Mesenchymal stem cell (in vitro differentiated cells and primary cell): ENCODE data around the gene BICRAL.
"Not testable (repeated sequence)": the region's sequence is repeated elsewhere in the genome, so short reads cannot be mapped to it uniquely, and the experiment has no call there.

Experiments
- DNase-seq: peaks from one replicate; pipeline ENCODE4 v3.0.0-alpha.2; 2013
- H2AFZ ChIP-seq: one replicate; pipeline ENCODE4 v1.6.1; 2013; ENCODE audit warnings: low read depth, mild to moderate bottlenecking, control low read depth, inconsistent platforms, low read length, moderate library complexity
- H2AK5ac ChIP-seq: 2 replicates; pipeline ENCODE4 v1.6.1; 2013; ENCODE audit warnings: low read length, moderate library complexity, mild to moderate bottlenecking, inconsistent platforms; ENCODE audit not compliant: severe bottlenecking
- H2BK120ac ChIP-seq: one replicate; pipeline ENCODE4 v1.6.1; 2013; ENCODE audit warnings: low read depth, mild to moderate bottlenecking, inconsistent platforms, low read length, moderate library complexity
- H2BK12ac ChIP-seq, 2 experiments: one replicate each; pipeline ENCODE4 v1.6.1; 2013; ENCODE audit warnings: inconsistent platforms in 2 of 2, low read length in 2 of 2, mild to moderate bottlenecking in 2 of 2, moderate library complexity in 2 of 2, control low read depth in 1 of 2
- H2BK15ac ChIP-seq: one replicate; pipeline ENCODE4 v1.6.1; 2013; ENCODE audit warnings: mild to moderate bottlenecking, low read depth, inconsistent platforms; ENCODE audit not compliant: poor library complexity, severe bottlenecking
- H2BK5ac ChIP-seq: 2 replicates; pipeline ENCODE4 v1.6.1; 2013; ENCODE audit warnings: low read depth, mild to moderate bottlenecking, low read length, control low read depth, inconsistent platforms; ENCODE audit not compliant: poor library complexity, severe bottlenecking
- H3K14ac ChIP-seq, 2 experiments: one replicate each; pipeline ENCODE4 v1.6.1; 2013; ENCODE audit warnings: inconsistent platforms in 2 of 2, low read length in 2 of 2, control low read depth in 1 of 2, mild to moderate bottlenecking in 1 of 2, moderate library complexity in 1 of 2
- H3K18ac ChIP-seq, 2 experiments: one replicate each; pipeline ENCODE4 v1.6.1; 2013; ENCODE audit warnings: inconsistent platforms in 2 of 2, low read length in 2 of 2, control low read depth in 1 of 2, low read depth in 1 of 2, mild to moderate bottlenecking in 1 of 2
- H3K23ac ChIP-seq, 2 experiments: one replicate each; pipeline ENCODE4 v1.6.1; 2013; ENCODE audit warnings: inconsistent platforms in 2 of 2, low read length in 2 of 2, mild to moderate bottlenecking in 2 of 2, moderate library complexity in 2 of 2, control low read depth in 1 of 2
- H3K27ac ChIP-seq: 2 replicates; pipeline ENCODE4 v1.5.1; 2013; ENCODE audit warnings: mild to moderate bottlenecking, moderate library complexity, low read length, control low read depth, inconsistent platforms; ENCODE audit not compliant: poor library complexity, severe bottlenecking
- H3K27me3 ChIP-seq, 2 experiments: 2 replicates each; pipeline versions ENCODE4 v1.6.1 to v1.7.0; 2013; ENCODE audit warnings: low read length in 2 of 2, mild to moderate bottlenecking in 2 of 2, moderate library complexity in 2 of 2, control low read depth in 1 of 2, inconsistent platforms in 1 of 2; ENCODE audit not compliant: control insufficient read depth in 1 of 2, insufficient read depth in 1 of 2
- H3K36me3 ChIP-seq, 2 experiments: 2 replicates each; pipeline versions ENCODE4 v1.6.1 to v1.7.0; 2013; ENCODE audit warnings: low read length in 2 of 2, control low read depth in 1 of 2, inconsistent platforms in 1 of 2, low read depth in 1 of 2, mild to moderate bottlenecking in 1 of 2; ENCODE audit not compliant: insufficient read depth in 2 of 2, control insufficient read depth in 1 of 2
- H3K4ac ChIP-seq, 2 experiments: one replicate each; pipeline ENCODE4 v1.6.1; 2013; ENCODE audit warnings: inconsistent platforms in 2 of 2, low read length in 2 of 2, mild to moderate bottlenecking in 2 of 2, moderate library complexity in 2 of 2, control low read depth in 1 of 2, low read depth in 1 of 2
- H3K4me1 ChIP-seq: 2 replicates; pipeline ENCODE4 v1.6.1; 2013; ENCODE audit warnings: low read depth, low read length, control low read depth; ENCODE audit not compliant: control insufficient read depth, insufficient read depth
- H3K4me2 ChIP-seq: 2 replicates; pipeline ENCODE4 v1.6.1; 2013; ENCODE audit warnings: low read length, mild to moderate bottlenecking, inconsistent platforms; ENCODE audit not compliant: poor library complexity, severe bottlenecking
- H3K4me3 ChIP-seq, 2 experiments: 2 replicates each; pipeline versions ENCODE4 v1.5.1 to v1.7.0; 2013; ENCODE audit warnings: low read length in 2 of 2, mild to moderate bottlenecking in 2 of 2, control low read depth in 1 of 2, low read depth in 1 of 2; ENCODE audit not compliant: insufficient read depth in 1 of 2
- H3K79me1 ChIP-seq: replicated peaks from 2 replicates; pipeline ENCODE4 v1.6.1; 2013; ENCODE audit warnings: mild to moderate bottlenecking, control low read depth, low read length, inconsistent platforms; ENCODE audit not compliant: poor library complexity, severe bottlenecking
- H3K9ac ChIP-seq: 2 replicates; pipeline ENCODE4 v1.7.0; 2013; ENCODE audit warnings: mild to moderate bottlenecking, low read length, moderate library complexity
- H3K9me3 ChIP-seq: 2 replicates; pipeline ENCODE4 v1.7.0; 2013; ENCODE audit warnings: mild to moderate bottlenecking, low read length; ENCODE audit not compliant: control insufficient read depth
- H4K8ac ChIP-seq: one replicate; pipeline ENCODE4 v1.6.1; 2013; ENCODE audit warnings: inconsistent platforms, mild to moderate bottlenecking, low read length, moderate library complexity
- H4K91ac ChIP-seq: one replicate; pipeline ENCODE4 v1.6.1; 2013; ENCODE audit warnings: mild to moderate bottlenecking, low read length, inconsistent platforms
- WGBS: methylation state at CpG from one replicate; pipeline ENCODE4 v1.1.7; 2013; ENCODE audit warnings: mixed read lengths; 5-methylcytosine and 5-hydroxymethylcytosine counted together

The BICRAL gene

DNA sequence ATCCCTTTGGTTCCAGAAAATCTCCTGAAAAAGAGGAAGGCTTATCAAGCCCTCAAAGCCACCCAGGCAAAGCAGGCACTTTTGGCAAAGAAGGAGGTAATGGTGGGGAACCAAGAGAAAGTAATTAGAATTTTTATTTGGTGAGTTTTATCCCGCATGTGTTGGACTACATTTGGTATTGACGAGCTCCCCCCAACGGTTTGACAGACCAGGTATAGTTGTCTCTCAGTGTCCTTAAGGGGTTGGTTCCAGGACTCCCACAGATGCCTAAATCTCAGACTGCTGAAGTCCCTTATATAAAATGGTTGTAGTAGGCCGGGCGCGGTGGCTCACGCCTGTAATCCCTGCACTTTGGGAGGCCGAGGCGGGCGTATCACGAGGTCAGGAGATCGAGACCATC lies 99.0 kb downstream of the BICRAL start:
- H2BK15ac ChIP-seq, H2BK12ac ChIP-seq, H3K27me3 ChIP-seq, H4K91ac ChIP-seq, H2BK120ac ChIP-seq, H2AK5ac ChIP-seq, H3K23ac ChIP-seq, H4K8ac ChIP-seq, H2AFZ ChIP-seq, H3K27ac ChIP-seq, H3K4me1 ChIP-seq, H3K14ac ChIP-seq, DNase-seq, H3K79me1 ChIP-seq, H3K4ac ChIP-seq, H3K9me3 ChIP-seq, H2BK5ac ChIP-seq, H3K18ac ChIP-seq: not testable (repeated sequence)
- H3K9ac ChIP-seq, result peak overlapping the region; percentile 96
- peak overlapping the region in 1 of 2 experiments; percentile 91 for H3K4me3 ChIP-seq
- 98% methylated on average over 12 of the region's 12 CpGs for WGBS
- peaks cover 32 to 42% of the 10 kb centered on the region in 2 experiments for H3K36me3 ChIP-seq
- peak overlapping the region; percentile 66 for H3K4me2 ChIP-seq

DNA sequence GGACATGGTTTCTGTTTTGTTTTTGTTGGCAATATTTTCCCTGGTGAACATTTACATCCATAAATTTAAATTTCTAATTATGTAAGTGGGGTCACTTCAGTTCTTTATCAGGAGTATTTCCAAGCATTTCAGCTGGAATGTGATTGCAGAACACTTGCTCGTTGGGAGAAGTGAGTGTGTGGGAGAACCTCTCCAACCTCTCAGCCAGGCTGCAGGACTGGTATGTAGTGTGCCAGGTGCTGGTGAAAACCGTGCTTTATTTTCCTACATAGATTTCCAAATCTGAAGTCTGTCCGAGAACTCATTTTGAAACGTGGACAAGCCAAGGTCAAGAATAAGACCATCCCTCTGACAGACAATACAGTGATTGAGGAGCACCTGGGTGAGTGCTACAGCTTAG lies 103.8 kb downstream of the BICRAL start:
- no peaks in the 10 kb centered on the region for H3K9me3 ChIP-seq
- no peak overlapping the region for H3K27ac ChIP-seq
- H2AFZ ChIP-seq, result no peak overlapping the region
- H3K79me1 ChIP-seq, result peaks cover 7% of the 10 kb centered on the region
- no peak overlapping the region for H3K4me3 ChIP-seq
- H3K9ac ChIP-seq, result no peak overlapping the region
- WGBS, result 82% methylated on average over 3 of the region's 4 CpGs
- no peak overlapping the region for H3K4me2 ChIP-seq
- H2BK5ac ChIP-seq, result no peak overlapping the region
- no peak overlapping the region for H2BK120ac ChIP-seq
- H3K4ac ChIP-seq, result no peak overlapping the region
- H4K91ac ChIP-seq, result no peak overlapping the region
- no peak overlapping the region for H3K18ac ChIP-seq
- no peak overlapping the region for H4K8ac ChIP-seq
- no peak overlapping the region for H3K23ac ChIP-seq
- H2BK15ac ChIP-seq, result no peak overlapping the region
- H3K36me3 ChIP-seq, result peaks cover 41 to 59% of the 10 kb centered on the region in 2 experiments
- DNase-seq, result no peak
- no peak overlapping the region for H3K14ac ChIP-seq
- peaks cover 5% of the 10 kb centered on the region for H3K4me1 ChIP-seq
- no peaks in the 10 kb centered on the region for H3K27me3 ChIP-seq
- H2BK12ac ChIP-seq, result no peak overlapping the region
- no peak overlapping the region for H2AK5ac ChIP-seq

DNA sequence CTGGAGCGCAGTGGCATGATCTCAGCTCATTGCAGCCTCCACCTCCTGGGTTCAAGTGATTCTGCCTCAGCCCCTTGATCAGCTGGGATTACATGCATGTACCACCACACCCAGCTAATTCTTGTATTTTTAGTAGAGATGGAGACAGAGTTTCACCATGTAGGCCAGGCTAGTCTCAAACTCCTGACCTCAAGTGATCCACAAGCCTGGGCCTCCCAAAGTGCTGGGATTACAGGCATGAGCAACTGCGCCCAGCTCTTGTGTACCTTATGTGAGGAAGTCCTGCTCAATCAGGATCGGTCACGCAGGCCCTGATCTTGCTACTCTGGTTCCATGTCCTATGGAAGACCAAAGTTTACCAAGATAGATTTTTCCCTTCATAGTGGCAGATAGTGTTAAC lies 106.3 kb downstream of the BICRAL start:
- not testable (repeated sequence) for H2BK5ac ChIP-seq, H2BK12ac ChIP-seq, DNase-seq, H2BK15ac ChIP-seq, H4K8ac ChIP-seq, H3K4ac ChIP-seq, H3K14ac ChIP-seq, H3K27ac ChIP-seq, H3K4me2 ChIP-seq, H2AFZ ChIP-seq, H3K4me3 ChIP-seq, H3K4me1 ChIP-seq, H4K91ac ChIP-seq, H3K9ac ChIP-seq, H3K18ac ChIP-seq, H2BK120ac ChIP-seq, H2AK5ac ChIP-seq, H3K23ac ChIP-seq, H3K9me3 ChIP-seq, H3K27me3 ChIP-seq, H3K79me1 ChIP-seq
- H3K36me3 ChIP-seq, result peaks cover 28 to 44% of the 10 kb centered on the region in 2 experiments
- 100% methylated on average over 4 of the region's 4 CpGs for WGBS

DNA sequence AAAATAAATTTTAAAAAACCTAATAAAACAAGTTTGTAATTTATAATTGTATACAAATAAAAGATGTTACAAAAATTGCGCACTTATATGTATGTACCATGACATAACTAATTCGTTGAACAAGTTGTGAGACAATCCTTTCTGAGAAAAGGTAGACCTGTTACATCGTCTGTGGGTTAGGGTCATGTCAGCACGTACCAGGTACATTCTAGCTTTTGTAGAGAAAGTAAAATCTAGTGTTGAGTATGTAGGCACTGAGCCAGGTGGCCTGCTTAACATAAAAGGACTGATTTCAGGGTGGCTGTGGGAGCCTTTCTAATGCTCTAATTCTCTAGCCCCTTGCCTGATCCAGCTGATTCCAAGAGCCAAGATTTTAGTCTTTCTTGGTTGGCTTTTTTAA lies 108.0 kb downstream of the BICRAL start:
- no peaks in the 10 kb centered on the region for H3K27me3 ChIP-seq
- H3K9me3 ChIP-seq, result no peaks in the 10 kb centered on the region
- DNase-seq, result no peak
- no peak overlapping the region for H3K14ac ChIP-seq
- H3K4ac ChIP-seq, result no peak overlapping the region
- H2AFZ ChIP-seq, result no peak overlapping the region
- no peak overlapping the region for H2BK12ac ChIP-seq
- no peak overlapping the region for H4K91ac ChIP-seq
- H3K27ac ChIP-seq, result peak overlapping the region; percentile 98
- peak overlapping the region in 1 of 2 experiments; percentile 96 for H3K4me3 ChIP-seq
- no peak overlapping the region for H3K23ac ChIP-seq
- no peak overlapping the region for H2BK5ac ChIP-seq
- H3K79me1 ChIP-seq, result peaks cover 3% of the 10 kb centered on the region
- H2AK5ac ChIP-seq, result no peak overlapping the region
- peaks cover 6% of the 10 kb centered on the region for H3K4me1 ChIP-seq
- no peak overlapping the region for H3K18ac ChIP-seq
- H3K36me3 ChIP-seq, result peaks cover 17 to 27% of the 10 kb centered on the region in 2 experiments
- no peak overlapping the region for H4K8ac ChIP-seq
- H2BK15ac ChIP-seq, result no peak overlapping the region
- H3K9ac ChIP-seq, result peak overlapping the region; percentile 99
- no peak overlapping the region for H2BK120ac ChIP-seq
- H3K4me2 ChIP-seq, result peak overlapping the region; percentile 70
- 70% methylated on average over 4 of the region's 4 CpGs for WGBS
